Thoracic aorta endothelial cell (primary cell): Measurements from ENCODE around the gene DDI2. TPM values are rescaled to one million over a fixed set of nuclear protein-coding genes. Genes with fewer than 3 reads are reported as not detected.

Experiments
- small RNA-seq: library from RNA; depleted of rRNA; stranded (forward); fragments of <200 nt; gene quantifications from one replicate; pipeline ENCODE3, GENCODE V24; 2012
- total RNA-seq: library from RNA; depleted of rRNA; stranded (reverse); fragments of >200 nt; gene quantifications from 2 replicates; pipeline ENCODE4 v1.2.3, GENCODE V29; 2012

Gene DDI2
- 35.0 and 38.3 TPM in 2 replicates for total RNA-seq

DNA sequence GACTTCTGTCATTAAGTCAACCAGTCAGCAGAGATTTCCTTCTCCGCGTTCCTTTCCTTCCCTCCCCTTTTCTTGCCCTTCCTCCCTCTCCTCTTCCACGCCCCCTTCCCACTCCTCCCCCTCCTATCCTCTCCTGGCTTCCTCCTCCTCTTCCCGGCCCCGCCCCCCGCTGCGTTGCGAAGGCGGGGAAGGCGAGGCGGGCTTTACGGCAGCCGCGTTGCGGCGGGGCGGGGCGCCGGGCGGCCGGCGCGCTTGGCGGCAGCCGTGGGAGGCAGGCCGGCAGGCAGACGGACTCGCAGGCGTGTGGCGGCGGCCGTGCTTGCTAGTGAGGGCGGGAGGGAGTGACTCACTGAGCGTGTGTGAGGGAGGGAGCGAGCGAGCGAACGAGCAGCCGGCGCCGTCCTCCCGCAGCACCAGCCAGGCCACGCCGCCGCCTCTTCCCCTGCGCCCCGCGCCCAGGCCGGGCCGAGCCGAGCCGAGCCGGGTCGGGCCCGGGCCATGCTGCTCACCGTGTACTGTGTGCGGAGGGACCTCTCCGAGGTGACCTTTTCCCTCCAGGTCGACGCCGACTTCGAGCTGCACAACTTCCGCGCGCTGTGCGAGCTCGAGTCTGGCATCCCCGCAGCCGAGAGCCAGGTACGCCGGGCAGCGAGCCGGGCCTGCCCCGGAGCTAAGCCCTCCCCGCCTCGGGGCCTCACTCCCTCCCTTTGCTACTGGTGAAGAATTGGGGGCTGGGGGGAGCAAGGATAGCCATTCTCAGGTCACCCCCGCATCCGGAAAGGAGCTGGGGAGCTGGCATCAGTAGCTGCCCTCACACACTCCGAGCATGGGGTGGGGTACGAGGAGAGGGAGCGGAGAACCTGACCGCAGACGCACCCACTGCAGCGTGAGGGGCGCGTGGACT, at the start of gene DDI2:
TSS of gene DDI2 (plus strand) at position 286 of the 904 bp plus-strand sequence. CDS start at position 499, 213 bp downstream.

DNA sequence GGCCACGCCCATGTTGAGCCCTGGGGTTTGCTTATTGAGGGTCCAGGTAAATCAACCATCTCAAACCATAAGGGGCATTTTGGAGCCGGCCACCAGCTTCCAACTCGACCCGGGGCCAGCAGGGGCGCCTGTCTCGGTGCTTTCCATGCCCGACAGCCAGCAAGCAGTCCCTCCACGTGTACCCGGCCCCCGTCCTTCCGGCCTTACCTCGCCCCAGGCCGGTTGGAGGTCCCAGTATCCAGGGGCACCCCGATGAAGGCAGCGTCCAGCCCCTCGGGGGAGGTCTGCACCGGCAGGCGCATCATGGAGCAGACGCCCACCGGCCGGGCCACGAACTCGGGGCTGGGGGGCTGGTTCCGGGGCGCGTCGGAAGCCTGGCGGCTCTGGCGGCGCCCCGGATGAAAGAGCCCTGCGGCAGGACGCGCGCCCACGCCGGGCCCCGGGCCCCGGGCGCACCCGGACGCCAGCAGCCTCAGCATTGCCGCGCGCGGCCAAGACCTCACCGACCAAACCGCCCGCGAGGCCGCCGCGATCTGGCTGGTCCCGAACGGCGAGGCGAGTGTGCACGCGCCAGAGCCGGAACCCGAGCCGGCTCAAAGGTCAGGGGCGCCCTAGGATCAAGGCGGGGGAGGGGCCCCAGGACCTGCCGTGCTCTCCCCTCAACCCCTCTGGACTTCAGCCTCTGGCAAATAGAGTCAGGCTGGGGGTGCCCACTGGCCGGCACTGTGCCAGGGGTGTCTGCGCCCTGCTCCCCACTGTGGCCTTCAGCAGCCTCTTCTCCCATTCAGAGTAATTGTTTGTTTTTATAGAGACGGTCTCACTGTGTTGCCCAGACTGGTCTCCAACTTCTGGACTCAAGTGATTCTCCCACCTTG, 32.5 kb upstream of the DDI2 start, which contains the start of gene AGMAT:
TSS of gene AGMAT (minus strand) at position 563 of the 875 bp plus-strand sequence. CDS start at position 479, 84 bp downstream.

DNA sequence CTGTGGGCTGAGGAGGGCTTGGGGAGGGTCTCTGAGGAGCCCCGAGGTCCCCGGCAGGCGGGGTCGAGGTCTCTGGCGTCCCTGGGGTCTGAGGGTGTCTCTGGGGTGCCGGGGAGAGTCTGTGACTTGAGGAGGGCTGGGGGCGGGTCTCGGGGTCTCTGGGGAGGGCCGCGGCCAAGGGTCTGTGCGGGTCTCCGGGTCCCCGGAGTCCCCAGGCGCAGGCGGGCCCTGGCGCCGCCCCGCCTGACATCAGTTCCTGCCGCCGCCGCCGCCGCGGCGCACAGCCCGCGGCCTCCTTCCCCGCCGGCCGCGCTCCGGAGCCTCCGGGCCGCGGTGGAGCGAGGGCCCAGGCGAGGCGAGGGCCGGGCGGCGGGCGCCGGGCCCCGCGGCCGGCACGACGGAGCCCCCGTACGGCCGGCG, 66.8 kb downstream of the DDI2 start, which contains the start of gene PLEKHM2:
TSS of gene PLEKHM2 (plus strand) at position 279 of the 420 bp plus-strand sequence. CDS start 239 bp downstream, outside the sequence.

Small RNA genes within 50 kb of the gene (small RNA-seq; reads per million reads assigned to genes)
- gene AL121992.2 (not detected), gene CD24P1 (not detected), gene RNU7-179P (not detected)

Other genes with a start within 250 kb of the DDI2 start
- 78.7 and 102 TPM in 2 replicates for gene EFHD2, start 207.6 kb upstream of the DDI2 start, total RNA-seq
- gene CTRC, start 179.0 kb upstream of the DDI2 start, total RNA-seq, result not detected in 2 replicates
- not detected in 2 replicates for gene CELA2A, start 160.7 kb upstream of the DDI2 start, total RNA-seq
- not detected in 2 replicates for gene CELA2B, start 141.4 kb upstream of the DDI2 start, total RNA-seq
- 4.8 and 6.0 TPM in 2 replicates for gene CASP9, start 93.2 kb upstream of the DDI2 start, total RNA-seq
- 23.8 and 25.9 TPM in 2 replicates for gene DNAJC16, start 90.6 kb upstream of the DDI2 start, total RNA-seq
- 0.93 and 2.3 TPM in 2 replicates for gene AGMAT, start 32.4 kb upstream of the DDI2 start, total RNA-seq
- gene PLEKHM2, start 66.9 kb downstream of the DDI2 start, total RNA-seq, result 48.7 and 58.4 TPM in 2 replicates
- 0.13 and 0.22 TPM in 2 replicates for gene SLC25A34, start 118.8 kb downstream of the DDI2 start, total RNA-seq
- not detected in 2 replicates for gene TMEM82, start 125.0 kb downstream of the DDI2 start, total RNA-seq
- 410 and 466 TPM in 2 replicates for gene FBLIM1, start 141.3 kb downstream of the DDI2 start, total RNA-seq
- gene UQCRHL, start 190.2 kb downstream of the DDI2 start, total RNA-seq, result 1.4 and 2.3 TPM in 2 replicates
- gene SPEN, start 230.2 kb downstream of the DDI2 start, total RNA-seq, result 51.5 and 54.0 TPM in 2 replicates